Measurements from ENCODE around the gene PGAP6. TPM values are rescaled to one million over a fixed set of nuclear protein-coding genes. Genes with fewer than 3 reads are reported as not detected.
"Not testable (repeated sequence)": the region's sequence is repeated elsewhere in the genome, so short reads cannot be mapped to it uniquely, and the experiment has no call there.

PGAP6 gene, protein sequence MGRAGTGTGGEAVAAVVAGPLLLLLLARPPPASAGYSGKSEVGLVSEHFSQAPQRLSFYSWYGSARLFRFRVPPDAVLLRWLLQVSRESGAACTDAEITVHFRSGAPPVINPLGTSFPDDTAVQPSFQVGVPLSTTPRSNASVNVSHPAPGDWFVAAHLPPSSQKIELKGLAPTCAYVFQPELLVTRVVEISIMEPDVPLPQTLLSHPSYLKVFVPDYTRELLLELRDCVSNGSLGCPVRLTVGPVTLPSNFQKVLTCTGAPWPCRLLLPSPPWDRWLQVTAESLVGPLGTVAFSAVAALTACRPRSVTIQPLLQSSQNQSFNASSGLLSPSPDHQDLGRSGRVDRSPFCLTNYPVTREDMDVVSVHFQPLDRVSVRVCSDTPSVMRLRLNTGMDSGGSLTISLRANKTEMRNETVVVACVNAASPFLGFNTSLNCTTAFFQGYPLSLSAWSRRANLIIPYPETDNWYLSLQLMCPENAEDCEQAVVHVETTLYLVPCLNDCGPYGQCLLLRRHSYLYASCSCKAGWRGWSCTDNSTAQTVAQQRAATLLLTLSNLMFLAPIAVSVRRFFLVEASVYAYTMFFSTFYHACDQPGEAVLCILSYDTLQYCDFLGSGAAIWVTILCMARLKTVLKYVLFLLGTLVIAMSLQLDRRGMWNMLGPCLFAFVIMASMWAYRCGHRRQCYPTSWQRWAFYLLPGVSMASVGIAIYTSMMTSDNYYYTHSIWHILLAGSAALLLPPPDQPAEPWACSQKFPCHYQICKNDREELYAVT
- total RNA-seq, result 10 to 100 TPM; 27.3 to 33.5 TPM
- long read RNA-seq, partial matches to known transcripts, result 15 of 21 reads
- long read RNA-seq, other reads (novel, unspliced or antisense), result 4 of 21 reads

DNA sequence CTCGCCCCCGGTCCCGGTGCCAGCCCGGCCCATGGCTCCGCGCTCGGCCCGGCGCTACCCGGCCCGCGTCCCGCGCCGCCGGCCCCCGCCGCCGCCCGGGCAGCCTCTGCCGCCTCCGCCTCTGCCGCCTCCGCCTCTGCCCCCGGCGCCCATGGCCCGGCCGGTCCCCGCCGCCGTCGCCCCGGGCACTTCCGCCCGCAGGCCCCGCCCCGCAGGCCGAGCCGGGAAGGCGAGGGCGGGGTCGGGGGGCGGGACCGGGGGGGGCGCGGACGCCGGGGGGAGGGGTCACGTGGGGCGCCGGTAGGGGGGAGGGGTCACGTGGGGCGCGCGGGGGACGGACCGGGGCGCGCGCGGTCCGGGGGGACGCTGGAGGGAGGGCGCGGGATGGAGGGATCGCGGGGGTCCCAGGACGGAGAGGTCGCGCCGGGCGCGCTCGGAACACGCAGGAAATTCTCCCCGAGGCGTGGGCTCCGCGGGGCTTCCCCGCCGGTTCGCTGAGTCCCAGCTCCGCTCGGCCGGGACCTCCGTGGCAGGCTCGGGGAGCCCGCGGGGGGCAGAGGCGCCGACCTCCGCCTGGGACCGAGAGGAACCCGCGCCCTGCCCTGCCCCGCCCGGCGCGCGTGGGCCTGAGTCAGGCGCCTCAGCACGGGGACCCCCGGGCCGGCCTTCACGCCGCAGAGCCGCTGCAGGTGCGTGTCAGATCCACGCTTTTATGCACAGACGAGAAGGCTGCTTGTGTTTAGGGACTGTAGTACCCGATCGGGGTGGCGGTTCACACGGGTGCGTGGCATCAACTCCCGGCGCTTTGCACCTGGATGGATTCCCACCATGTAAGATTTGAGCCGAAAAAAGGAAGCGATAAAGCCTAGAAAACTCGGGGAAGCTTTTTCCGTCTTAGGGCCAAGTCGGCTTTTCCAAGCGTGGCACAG lies at the start of gene PGAP6:
PGAP6 (minus strand) TSS at position 190 of the 929 bp plus-strand sequence; CDS start at position 33, 157 bp downstream.
- intact Hi-C loops (cut with DNase I), result no loop called here
- ATAC-seq (peak; percentile 61 to 79), DNase-seq (peak; percentile 66)

DNA sequence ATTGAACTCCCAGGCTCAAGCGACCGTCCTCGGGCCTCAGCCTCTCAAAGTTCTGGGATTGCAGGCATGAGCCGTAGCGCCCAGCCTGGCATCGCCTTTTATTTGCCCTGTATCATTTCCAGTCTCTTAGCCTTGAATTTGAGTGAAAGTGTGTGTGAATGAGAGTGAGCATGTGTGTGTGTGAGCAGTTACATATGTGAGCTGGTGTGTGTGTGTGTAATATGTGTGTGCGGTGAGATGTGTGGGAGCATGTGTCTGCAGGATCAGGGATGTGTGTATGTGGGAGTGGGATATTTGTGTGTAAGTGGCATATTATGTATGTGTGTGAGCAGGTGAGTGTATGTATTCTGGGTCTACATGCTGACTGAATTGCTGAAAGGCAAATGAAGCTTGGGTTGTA lies 49.1 kb upstream of the PGAP6 start:
- ATAC-seq, result no peak
- DNase-seq, result no peak

DNA sequence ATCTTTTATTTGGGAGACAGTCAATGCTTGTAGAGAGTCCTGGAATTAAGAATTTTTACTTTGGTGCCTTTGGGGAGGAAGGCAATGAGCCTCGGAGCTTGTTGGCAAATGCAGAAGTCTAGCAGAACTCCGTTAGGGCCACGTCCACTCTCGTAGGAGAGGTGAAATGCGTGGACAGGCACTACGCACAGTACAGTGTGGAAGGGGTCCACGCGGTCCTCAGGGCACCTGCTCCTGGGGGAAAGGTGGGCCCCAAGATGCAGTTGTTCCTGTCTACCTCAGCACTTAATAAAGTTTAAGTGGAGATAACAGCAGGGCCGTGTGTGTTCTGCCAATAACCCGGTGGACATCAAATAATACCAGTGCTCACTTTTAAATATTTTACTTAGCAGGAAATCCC lies 45.5 kb upstream of the PGAP6 start:
- DNase-seq (no peak), ATAC-seq (no peak)
- intact Hi-C loops (cut with DNase I), result loop anchor here in 1 of 2 donors (5.0 kb wide), 1 partner anchor 100 kb away; the partner anchor contains the start of gene CAPN15

More for the DNA sequence above, 49.1 kb upstream of the PGAP6 start:
- intact Hi-C loops (cut with DNase I), result no loop called here

DNA sequence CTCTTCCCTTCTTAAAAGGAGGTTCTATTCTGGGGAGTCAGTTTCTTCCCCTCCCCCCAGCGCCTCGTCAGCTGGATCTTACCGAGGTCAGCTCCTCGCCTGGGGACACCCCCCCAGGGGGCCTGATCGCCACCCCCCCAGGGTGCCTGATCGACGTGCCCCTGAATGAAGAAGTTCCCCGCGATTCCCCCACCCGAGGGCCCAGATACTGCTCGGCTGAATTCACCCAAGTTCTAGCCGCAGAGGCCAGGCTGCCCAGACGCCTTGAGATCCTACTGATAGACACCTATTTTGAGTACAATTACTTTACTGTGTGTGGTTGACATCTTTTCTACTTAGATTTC lies 45.1 kb upstream of the PGAP6 start:
- intact Hi-C loops (cut with DNase I), result loop anchor here in 1 of 2 donors (5.0 kb wide), 1 partner anchor 100 kb away; the partner anchor contains the start of gene CAPN15
- ATAC-seq (no peak), DNase-seq (no peak)

DNA sequence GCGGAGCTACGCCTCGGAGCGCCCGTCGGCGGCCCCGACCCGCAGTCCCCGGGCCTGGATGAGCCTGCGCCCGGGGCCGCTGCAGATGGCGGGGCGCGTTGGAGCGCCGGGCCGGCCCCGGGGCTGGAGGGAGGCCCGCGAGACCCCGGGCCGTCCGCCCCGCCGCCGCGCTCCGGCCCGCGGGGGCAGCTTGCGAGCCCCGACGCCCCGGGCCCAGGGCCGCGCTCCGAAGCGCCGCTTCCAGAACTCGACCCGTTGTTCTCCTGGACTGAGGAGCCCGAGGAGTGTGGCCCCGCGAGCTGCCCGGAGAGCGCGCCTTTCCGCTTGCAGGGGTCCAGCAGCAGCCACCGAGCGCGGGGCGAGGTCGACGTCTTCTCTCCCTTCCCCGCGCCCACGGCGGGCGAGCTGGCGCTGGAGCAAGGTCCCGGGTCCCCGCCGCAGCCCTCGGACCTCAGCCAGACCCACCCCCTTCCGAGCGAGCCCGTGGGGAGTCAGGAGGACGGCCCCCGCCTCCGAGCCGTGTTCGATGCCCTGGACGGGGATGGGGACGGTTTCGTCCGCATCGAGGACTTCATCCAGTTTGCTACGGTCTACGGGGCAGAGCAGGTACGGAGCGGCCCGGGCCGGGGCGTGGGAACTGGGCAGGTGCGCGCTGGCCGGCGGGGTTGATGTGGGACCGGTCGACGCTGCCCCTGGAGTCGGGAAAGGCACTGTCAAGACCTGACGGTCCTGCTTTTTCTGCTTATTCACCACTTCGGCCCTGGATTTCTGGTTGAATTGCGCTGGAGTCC lies 44.5 kb upstream of the PGAP6 start:
- intact Hi-C loops (cut with DNase I), result loop anchor here in 1 of 2 donors (5.0 kb wide), 1 partner anchor 101 kb away; the partner anchor contains the start of gene CAPN15
- DNase-seq, result no peak
- ATAC-seq, result no peak

DNA sequence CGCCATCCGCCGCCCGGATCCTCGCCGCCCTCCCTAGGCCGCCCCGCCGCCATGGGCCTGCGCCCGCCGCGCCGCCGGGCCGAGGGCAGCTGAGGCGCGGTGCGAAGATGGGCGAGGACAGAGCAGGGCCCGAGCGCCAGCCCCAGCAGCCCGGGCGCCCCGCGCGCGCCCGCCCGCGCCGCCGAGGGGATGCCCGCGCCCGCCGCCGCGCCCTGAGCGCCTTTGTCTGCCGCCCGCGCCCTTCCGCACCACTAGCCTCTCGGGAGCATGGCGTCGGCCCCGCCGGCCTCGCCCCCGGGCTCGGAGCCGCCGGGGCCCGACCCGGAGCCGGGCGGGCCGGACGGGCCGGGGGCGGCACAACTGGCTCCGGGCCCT lies 43.9 kb upstream of the PGAP6 start:
- peak; percentile 7 to 17 for ATAC-seq
- intact Hi-C loops (cut with DNase I), result loop anchor here in 1 of 2 donors (5.0 kb wide), 1 partner anchor 102 kb away; the partner anchor contains the start of gene CAPN15
- DNase-seq, result no peak

DNA sequence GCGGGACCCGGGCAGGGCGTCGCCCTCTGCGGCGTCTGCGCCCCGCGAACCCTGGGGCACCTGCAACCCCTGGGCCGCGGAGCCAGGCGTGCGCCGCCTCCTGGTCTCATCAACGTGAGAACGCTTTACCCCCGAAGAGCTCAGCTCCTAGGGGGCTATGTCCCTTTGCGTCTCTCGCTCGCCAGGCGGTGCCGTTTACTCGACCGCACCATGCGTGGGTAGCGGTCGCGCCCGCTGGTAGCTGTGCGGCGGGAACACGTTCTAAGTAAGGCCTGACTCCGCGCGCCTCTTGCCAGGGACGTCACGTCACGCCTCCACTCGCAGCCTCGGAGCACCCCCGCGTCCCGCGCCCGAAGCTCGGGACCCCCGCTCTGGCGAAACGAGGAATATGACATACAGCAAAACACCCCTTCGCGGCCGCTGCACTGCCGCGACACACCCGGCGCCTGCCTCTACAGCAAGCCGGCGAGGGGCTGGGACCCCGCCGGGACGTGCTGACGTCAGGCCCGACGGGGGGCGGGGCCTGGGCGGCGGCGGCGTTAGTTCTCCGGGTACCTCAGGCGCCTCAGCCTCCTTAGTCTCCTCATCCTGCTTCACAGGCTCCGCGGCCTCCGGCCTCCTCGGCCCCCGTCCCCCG lies 43.4 kb upstream of the PGAP6 start, which contains the start of gene RAB11FIP3:
RAB11FIP3 (plus strand) TSS at position 568 of the 637 bp plus-strand sequence. CDS start 358 bp downstream, outside the sequence.
- DNase-seq (peak; percentile 89), ATAC-seq (peak; percentile 86 to 88)
- intact Hi-C loops (cut with DNase I), result loop anchor here in 1 of 2 donors (5.0 kb wide), 1 partner anchor 102 kb away; the partner anchor contains the start of gene CAPN15

DNA sequence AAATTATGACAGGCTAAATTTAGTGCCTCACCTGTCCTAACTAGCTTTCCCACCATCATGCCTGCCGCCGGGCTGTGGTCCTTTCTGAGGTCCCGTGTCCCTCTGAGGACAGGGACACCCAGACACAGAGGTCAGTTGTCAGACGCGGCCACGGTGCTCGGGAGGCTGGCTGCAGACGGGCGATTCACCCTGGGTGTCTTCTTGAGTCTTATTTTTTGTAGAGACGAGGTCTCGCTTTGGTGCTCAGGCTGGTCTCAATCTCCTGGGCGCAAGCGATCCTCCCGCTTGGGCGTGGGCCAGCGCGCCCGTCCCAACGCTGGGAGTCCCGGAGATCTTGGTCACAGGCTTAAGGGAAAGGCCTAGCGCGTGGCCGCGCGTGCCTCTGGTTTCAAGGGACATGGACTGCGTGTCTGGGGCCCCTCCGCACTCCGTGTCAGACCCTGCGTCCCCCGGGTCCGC lies 42.9 kb upstream of the PGAP6 start:
- intact Hi-C loops (cut with DNase I), result loop anchor here in 1 of 2 donors (5.0 kb wide), 1 partner anchor 103 kb away; the partner anchor contains the start of gene CAPN15
- ATAC-seq (peak; percentile 39 to 44), DNase-seq (peak; percentile 62)

DNA sequence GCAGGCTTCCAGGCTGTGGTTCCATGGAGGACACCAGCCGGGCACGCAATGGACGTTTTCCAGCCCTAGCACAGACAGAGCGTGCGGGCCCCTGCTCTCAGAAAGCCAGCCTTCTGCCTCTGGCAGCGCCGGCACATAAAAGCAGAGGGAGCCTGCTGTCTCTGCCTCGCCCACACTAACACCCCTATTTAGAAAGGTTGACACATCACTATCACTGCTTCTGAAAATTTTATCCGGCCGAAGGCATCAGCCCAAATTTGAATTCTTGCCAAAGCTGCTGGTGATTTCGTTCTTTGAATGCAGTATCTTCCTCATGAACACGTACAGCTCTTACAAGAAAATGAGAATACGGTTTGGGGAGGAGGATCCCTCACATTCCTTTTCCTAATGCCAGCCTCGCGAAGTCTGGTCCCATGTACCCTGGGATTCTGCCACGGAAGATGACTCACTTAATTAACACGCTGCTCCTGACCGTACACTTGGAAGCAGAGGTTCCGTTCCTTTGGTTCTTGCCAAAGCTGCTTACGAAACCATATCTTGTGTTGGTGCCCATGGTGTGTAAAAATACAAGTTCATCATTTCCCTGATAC lies 42.4 kb upstream of the PGAP6 start:
- intact Hi-C loops (cut with DNase I), result no loop called here
- DNase-seq (peak; percentile 79), ATAC-seq (peak; percentile 79 to 85)

DNA sequence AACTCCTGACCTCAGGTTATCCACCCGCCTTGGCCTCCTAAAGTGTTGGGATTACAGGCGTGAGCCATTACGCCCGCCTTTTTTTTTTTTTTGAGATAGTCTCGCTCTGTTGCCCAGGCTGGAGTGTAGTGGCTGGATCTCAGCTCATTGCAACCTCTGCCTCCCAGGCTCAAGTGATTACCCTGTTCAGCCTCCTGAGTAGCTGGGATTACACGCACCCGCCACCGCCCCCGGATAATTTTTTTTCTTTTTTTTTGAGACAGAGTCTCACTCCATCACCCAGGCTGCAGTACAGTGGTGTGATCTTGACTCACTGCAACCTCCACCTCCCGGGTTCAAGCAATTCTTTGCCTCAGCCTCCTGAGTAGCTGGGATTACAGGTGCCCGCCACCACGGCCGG lies 40.4 kb upstream of the PGAP6 start:
- DNase-seq; ATAC-seq; intact Hi-C loops (cut with DNase I): not testable (repeated sequence)

DNA sequence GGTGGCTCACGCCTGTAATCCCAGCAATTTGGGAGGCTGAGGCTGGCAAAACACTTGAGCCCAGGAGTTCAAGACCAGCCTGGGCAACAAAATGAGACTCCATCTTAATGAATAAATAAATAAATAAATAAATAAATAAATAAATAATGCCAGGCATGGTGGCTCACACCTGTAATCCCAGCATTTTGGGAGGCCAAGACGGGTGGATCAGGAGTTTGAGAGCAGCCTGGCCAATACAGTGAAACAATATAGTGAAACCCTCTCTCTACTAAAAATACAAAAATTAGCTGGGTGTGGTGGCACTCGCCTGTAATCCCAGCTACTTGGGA lies 33.4 kb upstream of the PGAP6 start:
- DNase-seq; ATAC-seq; intact Hi-C loops (cut with DNase I): not testable (repeated sequence)

DNA sequence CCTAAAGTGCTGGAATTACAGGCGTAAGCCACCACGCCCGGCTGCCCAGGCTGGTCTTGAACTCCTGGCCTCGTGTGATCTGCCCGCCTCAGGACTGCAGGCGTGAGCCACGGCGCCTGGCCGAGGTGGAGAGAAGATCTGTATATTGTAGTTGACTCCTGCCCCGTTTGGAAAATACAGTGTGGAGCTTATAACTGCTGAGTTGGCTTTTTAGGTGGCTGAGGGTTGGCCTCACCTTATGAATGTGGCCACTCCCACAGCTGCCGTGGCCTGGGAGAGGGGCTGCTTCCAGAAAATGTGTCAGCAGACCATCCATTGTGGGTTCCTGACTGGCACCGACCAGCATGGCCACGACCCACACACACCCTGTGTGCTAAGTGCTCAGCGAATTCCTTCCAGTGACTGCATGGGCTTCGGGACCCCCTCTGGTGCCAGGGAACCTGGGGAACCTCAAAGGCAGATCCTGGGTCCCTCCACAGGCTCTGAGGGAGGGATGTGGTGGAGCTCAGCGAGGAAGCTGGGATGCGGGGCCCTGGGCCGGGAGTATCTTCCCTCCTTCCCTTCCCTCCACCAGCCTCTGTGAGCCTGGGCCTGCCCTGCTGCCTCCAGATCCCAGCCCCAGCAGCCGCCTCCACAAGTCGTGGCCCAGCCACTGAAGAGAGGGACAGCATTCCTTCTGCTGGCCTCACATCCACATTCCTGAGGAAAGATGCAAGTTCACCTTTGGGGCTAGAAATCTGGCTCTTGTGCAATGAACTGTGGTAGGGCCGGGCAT lies 32.8 kb upstream of the PGAP6 start:
- DNase-seq (no peak), ATAC-seq (no peak)
- intact Hi-C loops (cut with DNase I), result no loop called here

DNA sequence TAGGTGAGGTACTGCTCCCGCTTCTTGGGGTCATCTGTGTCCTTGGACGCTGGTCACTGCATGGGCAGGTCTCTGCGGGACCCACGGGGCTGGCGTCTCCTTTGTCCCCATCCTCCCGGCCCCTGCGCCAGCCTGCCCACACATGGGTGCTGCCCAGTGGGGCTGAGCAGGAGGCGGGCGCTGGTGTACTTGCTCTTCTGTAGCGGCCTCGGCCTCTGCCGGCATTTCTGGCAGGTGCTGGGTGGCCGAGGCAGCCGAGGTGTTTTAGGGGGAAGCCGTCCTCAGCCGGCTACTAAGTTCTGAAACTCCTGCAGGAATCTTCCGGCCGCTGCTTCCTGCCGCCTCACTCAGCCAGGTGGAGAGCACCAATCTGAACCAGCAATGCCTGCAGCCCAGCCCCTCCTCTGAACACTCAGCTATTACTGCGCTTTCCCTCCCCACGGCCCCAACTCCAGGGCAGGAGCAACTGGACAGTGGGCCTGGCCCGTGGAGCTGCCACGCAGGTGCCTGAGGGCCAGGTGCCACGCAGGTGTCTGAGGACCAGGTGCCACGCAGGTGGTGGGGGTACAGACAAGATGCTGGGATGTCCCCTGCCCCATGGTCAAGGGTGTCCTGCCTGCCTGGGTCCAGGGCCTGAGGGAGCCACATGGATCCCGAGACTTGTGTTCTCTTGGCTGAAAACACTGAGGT lies 29.9 kb upstream of the PGAP6 start:
- ATAC-seq (no peak), DNase-seq (no peak)
- intact Hi-C loops (cut with DNase I), result no loop called here

DNA sequence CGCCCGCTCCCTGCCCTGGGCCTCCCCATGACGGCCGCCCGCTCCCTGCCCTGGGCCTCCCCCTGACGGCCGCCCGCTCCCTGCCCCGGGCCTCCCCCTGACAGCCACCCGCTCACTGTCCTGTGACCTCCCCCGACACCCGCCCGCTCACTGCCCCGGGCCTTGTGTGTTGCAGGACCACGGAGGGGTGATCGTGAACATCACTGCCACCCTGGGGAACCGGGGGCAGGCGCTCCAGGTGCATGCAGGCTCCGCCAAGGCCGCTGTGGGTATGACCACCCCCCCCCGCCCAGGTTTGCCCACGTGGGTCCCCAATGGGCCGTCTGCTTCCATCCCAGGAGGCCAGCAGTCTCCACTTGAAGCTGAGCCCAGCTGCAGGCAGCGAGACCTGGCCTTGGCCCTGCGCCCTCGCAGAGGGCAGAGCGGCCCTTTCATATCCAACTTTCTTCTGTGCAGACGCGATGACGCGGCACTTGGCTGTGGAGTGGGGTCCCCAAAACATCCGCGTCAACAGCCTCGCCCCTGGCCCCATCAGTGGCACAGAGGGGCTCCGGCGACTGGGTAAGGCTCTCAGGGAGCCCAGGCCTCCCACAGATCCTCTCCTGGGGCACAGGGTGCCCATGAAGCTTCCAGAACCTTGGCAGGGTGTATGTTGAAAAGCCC lies 28.9 kb upstream of the PGAP6 start:
- no peak for ATAC-seq
- intact Hi-C loops (cut with DNase I), result no loop called here
- no peak for DNase-seq

DNA sequence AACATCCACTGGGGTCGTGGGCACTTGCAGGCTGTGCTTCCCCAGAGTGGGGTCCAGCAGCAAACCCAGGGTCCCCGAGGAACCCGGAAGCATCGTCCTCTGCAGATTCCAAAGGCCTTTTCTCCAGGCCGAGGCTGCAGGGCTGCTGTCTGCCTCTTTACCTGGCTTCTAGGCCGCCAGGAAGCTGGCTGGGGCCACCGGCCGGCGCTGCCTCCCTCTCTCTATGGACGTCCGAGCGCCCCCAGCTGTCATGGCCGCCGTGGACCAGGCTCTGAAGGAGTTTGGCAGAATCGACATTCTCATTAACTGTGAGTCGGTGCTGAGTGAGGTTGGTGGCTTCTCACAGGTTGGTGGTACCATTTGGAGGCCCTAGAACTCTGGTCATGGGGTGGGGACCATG lies 25.5 kb upstream of the PGAP6 start:
- no peak for DNase-seq
- intact Hi-C loops (cut with DNase I), result no loop called here
- ATAC-seq, result no peak

Measured in left cardiac atrium (tissue), 4 donors.